A673 (cell line): ENCODE measurements around the gene TMEM87A. TPM values are rescaled to one million over a fixed set of nuclear protein-coding genes. Genes with fewer than 3 reads are reported as not detected.

Source experiments
- BruUV-seq: library from RNA; stranded (reverse); fragments of 400-500 nt; replicated peaks from 2 replicates; lab custom pipeline; 2021; lab: Mats Ljungman, UMichigan
- CTCF ChIA-PET: fragments of 300-600 bp; sonication (Branson Sonifier 250); formaldehyde crosslinking; loops from one replicate; lab custom pipeline; 2022; ENCODE audit warnings: antibody characterized with exemption; lab: Charles Lee
- POLR2A ChIA-PET: fragments of 300-600 bp; sonication (Branson Sonifier 250); formaldehyde crosslinking; loops from one replicate; lab custom pipeline; 2022; ENCODE audit warnings: antibody characterized with exemption; ENCODE audit not compliant: low non-redundant PET; lab: Charles Lee
- DNase-seq: peaks from one replicate; pipeline ENCODE4 v3.0.0-alpha.2; 2015; ENCODE audit warnings: low spot score
- H3K27ac ChIP-seq: fragments of 200-600 bp; sonication (generic); 2 replicates; pipeline ENCODE4 v1.5.1; 2016; ENCODE audit warnings: mixed run types, low read depth, mild to moderate bottlenecking, mixed read lengths, antibody characterized with exemption, low read length; ENCODE audit not compliant: poor library complexity, severe bottlenecking
- H3K27me3 ChIP-seq: fragments of 200-600 bp; sonication (generic); replicated peaks from 2 replicates; pipeline ENCODE4 v1.6.1; 2017; ENCODE audit warnings: mixed run types, low read depth, mild to moderate bottlenecking, mixed read lengths, antibody characterized with exemption, low read length; ENCODE audit not compliant: insufficient read depth, poor library complexity
- H3K36me3 ChIP-seq: fragments of 200-600 bp; sonication (generic); 2 replicates; pipeline ENCODE4 v1.6.1; 2016; ENCODE audit warnings: mixed run types, mild to moderate bottlenecking, mixed read lengths, antibody characterized with exemption, low read length; ENCODE audit not compliant: insufficient read depth, poor library complexity, severe bottlenecking
- H3K4me1 ChIP-seq: fragments of 200-600 bp; sonication (generic); 2 replicates; pipeline ENCODE4 v1.6.1; 2017; ENCODE audit warnings: mixed run types, mild to moderate bottlenecking, mixed read lengths, antibody characterized with exemption, low read length; ENCODE audit not compliant: insufficient read depth, poor library complexity, severe bottlenecking
- H3K4me3 ChIP-seq: fragments of 200-600 bp; sonication (generic); 2 replicates; pipeline ENCODE4 v1.5.1; 2016; ENCODE audit warnings: low read depth, mixed run types, mild to moderate bottlenecking, mixed read lengths, low read length; ENCODE audit not compliant: poor library complexity, severe bottlenecking
- H3K9me3 ChIP-seq: fragments of 200-600 bp; sonication (generic); 2 replicates; pipeline ENCODE4 v1.6.1; 2016; ENCODE audit warnings: mixed run types, low read depth, mild to moderate bottlenecking, mixed read lengths, antibody characterized with exemption, low read length; ENCODE audit not compliant: poor library complexity, severe bottlenecking
- EZH2 ChIP-seq: fragments of 200-600 bp; sonication (generic); IDR thresholded peaks from 2 replicates; pipeline ENCODE4 v1.6.1; 2017; ENCODE audit warnings: borderline replicate concordance, low read depth, mild to moderate bottlenecking, mixed read lengths, antibody characterized with exemption, low read length; ENCODE audit not compliant: poor library complexity, severe bottlenecking
- intact Hi-C: fragments of 100-400 bp; cut with micrococcal nuclease; formaldehyde crosslinking; loops from one replicate; pipeline ENCODE4 v1.10.0; 2022; ENCODE audit not compliant: unreplicated experiment
- total RNA-seq: library from RNA; stranded (reverse); gene quantifications from 2 replicates; pipeline ENCODE4 v1.2.3, GENCODE V29; 2021
- TF ChIP-seq, protein P1 (sequence below): fragments of 300-800, 200-600 bp; sonication (generic); conservative IDR thresholded peaks from 2 replicates; pipeline ENCODE4 v1.5.1; 2017; ENCODE audit warnings: low read depth, mild to moderate bottlenecking, antibody characterized with exemption, low read length, moderate library complexity, mixed read lengths

TMEM87A gene
- total RNA-seq, 1 experiment from 2014 or later: 53.4 TPM

GRCh38 chr15:42182961-42183360 lies 90.3 kb downstream of the TMEM87A start:
- H3K27ac ChIP-seq: no peak overlapping the region
- H3K9me3 ChIP-seq: no peaks in the 10 kb centered on the region
- CTCF ChIA-PET: no interaction called here
- H3K4me1 ChIP-seq: no peaks in the 10 kb centered on the region
- no peaks in the 10 kb centered on the region for H3K27me3 ChIP-seq
- no peak overlapping the region for H3K4me3 ChIP-seq
- no peak for TF ChIP-seq EZH2
- TF ChIP-seq, protein P1, sequence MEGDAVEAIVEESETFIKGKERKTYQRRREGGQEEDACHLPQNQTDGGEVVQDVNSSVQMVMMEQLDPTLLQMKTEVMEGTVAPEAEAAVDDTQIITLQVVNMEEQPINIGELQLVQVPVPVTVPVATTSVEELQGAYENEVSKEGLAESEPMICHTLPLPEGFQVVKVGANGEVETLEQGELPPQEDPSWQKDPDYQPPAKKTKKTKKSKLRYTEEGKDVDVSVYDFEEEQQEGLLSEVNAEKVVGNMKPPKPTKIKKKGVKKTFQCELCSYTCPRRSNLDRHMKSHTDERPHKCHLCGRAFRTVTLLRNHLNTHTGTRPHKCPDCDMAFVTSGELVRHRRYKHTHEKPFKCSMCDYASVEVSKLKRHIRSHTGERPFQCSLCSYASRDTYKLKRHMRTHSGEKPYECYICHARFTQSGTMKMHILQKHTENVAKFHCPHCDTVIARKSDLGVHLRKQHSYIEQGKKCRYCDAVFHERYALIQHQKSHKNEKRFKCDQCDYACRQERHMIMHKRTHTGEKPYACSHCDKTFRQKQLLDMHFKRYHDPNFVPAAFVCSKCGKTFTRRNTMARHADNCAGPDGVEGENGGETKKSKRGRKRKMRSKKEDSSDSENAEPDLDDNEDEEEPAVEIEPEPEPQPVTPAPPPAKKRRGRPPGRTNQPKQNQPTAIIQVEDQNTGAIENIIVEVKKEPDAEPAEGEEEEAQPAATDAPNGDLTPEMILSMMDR: no peak
- peaks cover 27% of the 10 kb centered on the region for H3K36me3 ChIP-seq
- intact Hi-C loops: no loop called here
- TSS peak; percentile 12 for BruUV-seq
- no peak for DNase-seq
- POLR2A ChIA-PET: no interaction called here

- POLR2A ChIA-PET: no interaction called here
- TF ChIP-seq EZH2: no peak
- TF ChIP-seq, protein P1: no peak
- Histone ChIP-seq H3K4me3 (no peak overlapping the region), H3K4me1 (no peaks in the 10 kb centered on the region), H3K36me3 (peaks cover 31% of the 10 kb centered on the region), H3K27me3 (no peaks in the 10 kb centered on the region), H3K27ac (no peak overlapping the region), H3K9me3 (no peaks in the 10 kb centered on the region)
- intact Hi-C loops: no loop called here
- CTCF ChIA-PET: no interaction called here
- DNase-seq: no peak
- no TSS peak for BruUV-seq
Measured at GRCh38 chr15:42182328-42182886, 90.8 kb downstream of the TMEM87A start.

DNA sequence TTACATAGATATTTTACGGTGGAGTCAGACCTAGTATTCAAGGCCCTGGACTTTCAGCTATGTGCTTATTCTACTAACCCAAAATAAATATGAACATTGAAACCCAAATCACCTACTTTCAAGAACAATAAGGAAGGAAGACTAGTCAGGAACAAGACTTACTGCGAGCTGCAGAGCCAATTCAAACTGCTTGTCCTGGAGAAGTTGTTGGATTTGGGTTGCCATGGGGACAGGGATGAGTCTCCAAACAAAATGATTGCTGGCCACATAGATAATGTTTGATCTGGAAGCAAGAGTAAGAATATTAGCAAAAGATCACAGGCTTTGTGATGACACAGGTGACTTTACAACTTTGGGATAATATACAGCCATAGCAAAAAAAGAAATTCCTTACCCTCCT lies 95.2 kb downstream of the TMEM87A start:
- Histone ChIP-seq H3K36me3 (peaks cover 30% of the 10 kb centered on the region), H3K4me1 (no peaks in the 10 kb centered on the region), H3K27me3 (no peaks in the 10 kb centered on the region), H3K4me3 (no peak overlapping the region), H3K27ac (no peak overlapping the region), H3K9me3 (no peaks in the 10 kb centered on the region)
- DNase-seq: no peak
- ChIA-PET CTCF (no interaction called here), POLR2A (no interaction called here)
- BruUV-seq: no TSS peak
- intact Hi-C loops: no loop called here
- TF ChIP-seq, protein P1: no peak
- no peak for TF ChIP-seq EZH2
